GM12891 (cell line): ENCODE results near the gene RTN1.

ENCODE experiments used
- POLR2A ChIP-seq: IDR thresholded peaks from 2 replicates; pipeline ENCODE4 v1.6.1; 2011; ENCODE audit warnings: low read depth, low read length, control low read depth
- POLR2AphosphoS5 ChIP-seq: IDR thresholded peaks from 2 replicates; pipeline ENCODE4 v1.6.1; 2011; ENCODE audit warnings: low read depth, low read length, control low read depth
- SPI1 ChIP-seq: IDR thresholded peaks from 2 replicates; pipeline ENCODE4 v1.6.1; 2011; ENCODE audit warnings: low read depth, low read length, control low read depth

GRCh38 chr14:59695198-59695597, 175.4 kb downstream of the RTN1 start:
- TF ChIP-seq POLR2A (no peak), POLR2AphosphoS5 (no peak), SPI1 (no peak)
